Measurements from ENCODE around the gene WDSUB1.

The WDSUB1 gene

GRCh38 chr2:159186462-159186861 lies 100.0 kb downstream of the WDSUB1 start:
- H3K27ac ChIP-seq: 0 out of 2 replicates have a peak overlapping the region, but pooled peaks have one; percentile 1
- TF ChIP-seq CTCF (conservative IDR thresholded peaks at IDR 0.05; ENCODE audit: low read depth): no peak
- no peak for DNase-seq (ENCODE audit: low spot score)
- POLR2A ChIA-PET (ENCODE audit: low non-redundant PET): no interaction called here
- CTCF ChIA-PET: no interaction called here
